Measurements from ENCODE around the gene ATAD3B.
"Not testable (repeated sequence)": the region's sequence is repeated elsewhere in the genome, so short reads cannot be mapped to it uniquely, and the experiment has no call there.

DNA sequence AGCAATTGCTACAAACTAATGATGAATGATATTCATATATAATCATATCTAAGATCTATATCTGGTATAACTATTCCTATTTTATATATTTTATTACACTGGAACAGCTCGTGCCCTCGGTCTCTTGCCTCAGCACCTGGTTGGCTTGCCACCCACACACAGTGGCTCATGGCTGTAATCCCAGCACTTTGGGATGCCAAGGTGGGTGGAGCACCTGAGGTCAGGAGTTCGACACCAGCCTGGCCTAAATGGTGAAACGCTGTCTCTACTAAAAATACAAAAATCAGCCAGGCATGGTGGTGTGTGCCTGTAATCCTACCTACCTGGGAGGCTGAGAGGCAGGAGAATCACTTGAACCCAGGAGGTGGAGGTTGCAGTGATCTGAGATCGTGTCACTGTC is 34.2 kb downstream of the ATAD3B start:
- TF ChIP-seq CTCF (IDR thresholded peaks at IDR 0.05; ENCODE audit: low read depth, low read length); POLR2A (IDR thresholded peaks at IDR 0.05; ENCODE audit: extremely low read depth, insufficient read length); MAX (IDR thresholded peaks at IDR 0.05; ENCODE audit: low read depth, low read length): not testable (repeated sequence)

Measured in NB4 (cell line).